HG03342 (cell line): ENCODE data around the gene SRGAP3.

Source experiments
- ATAC-seq: cut with Tn5 transposase; IDR thresholded peaks from one replicate; pipeline ENCODE4 v1.9.1; 2021; ENCODE audit warnings: mild to moderate bottlenecking, moderate library complexity; ENCODE audit not compliant: unreplicated experiment

SRGAP3 gene

GRCh38 chr3:9254764-9255163 is 5.3 kb upstream of the SRGAP3 start:
- no peak for ATAC-seq

GRCh38 chr3:9253327-9253726 is 3.9 kb upstream of the SRGAP3 start:
- no peak for ATAC-seq

GRCh38 chr3:9251055-9251786 is 1.8 kb upstream of the SRGAP3 start:
- ATAC-seq: no peak

GRCh38 chr3:9250236-9250635 is 790 bp upstream of the SRGAP3 start:
- ATAC-seq: no peak

GRCh38 chr3:9248522-9249271 is 749 bp downstream of the SRGAP3 start:
- no peak for ATAC-seq

GRCh38 chr3:9247941-9248521 is 1.4 kb downstream of the SRGAP3 start:
- ATAC-seq: no peak

GRCh38 chr3:9247361-9247940 is 2.0 kb downstream of the SRGAP3 start:
- no peak for ATAC-seq

- no peak for ATAC-seq
Measured at GRCh38 chr3:9246189-9246588, 3.3 kb downstream of the SRGAP3 start.

- no peak for ATAC-seq
Measured at GRCh38 chr3:9244495-9245183, 4.8 kb downstream of the SRGAP3 start.

GRCh38 chr3:9241956-9242355 is 7.5 kb downstream of the SRGAP3 start:
- no peak for ATAC-seq

- no peak for ATAC-seq
Measured at GRCh38 chr3:9239680-9240079, 9.8 kb downstream of the SRGAP3 start.

- no peak for ATAC-seq
Measured at GRCh38 chr3:9238721-9239295, 10.6 kb downstream of the SRGAP3 start.

- no peak for ATAC-seq
Measured at GRCh38 chr3:9238276-9238675, 11.2 kb downstream of the SRGAP3 start.

- ATAC-seq: no peak
Measured at GRCh38 chr3:9233814-9234600, 15.4 kb downstream of the SRGAP3 start.

- no peak for ATAC-seq
Measured at GRCh38 chr3:9233101-9233500, 16.3 kb downstream of the SRGAP3 start.

GRCh38 chr3:9231937-9232336 is 17.5 kb downstream of the SRGAP3 start:
- ATAC-seq: no peak

GRCh38 chr3:9231471-9231870 is 18.0 kb downstream of the SRGAP3 start:
- ATAC-seq: no peak

- ATAC-seq: no peak
Measured at GRCh38 chr3:9231006-9231405, 18.4 kb downstream of the SRGAP3 start.

GRCh38 chr3:9230596-9230995 is 18.9 kb downstream of the SRGAP3 start:
- ATAC-seq: no peak

GRCh38 chr3:9229879-9230278 is 19.6 kb downstream of the SRGAP3 start:
- no peak for ATAC-seq
